K562 (cell line): Measurements from ENCODE around the gene FOXN3. TPM values are rescaled to one million over a fixed set of nuclear protein-coding genes. Genes with fewer than 3 reads are reported as not detected.

Source experiments
- ATAC-seq: fragments of 200-7000 bp; cut with Tn5 transposase; 3 replicates; pipeline ENCODE4 v1.9.1; 2020; ENCODE audit warnings: moderate library complexity
- BruUV-seq: library from RNA; stranded (reverse); fragments of 400-500 nt; replicated peaks from 2 replicates; lab custom pipeline; 2021; lab: Mats Ljungman, UMichigan
- CTCF ChIA-PET: fragments of 300-600 bp; formaldehyde crosslinking; extraction: SDS; loops from one replicate; lab custom pipeline; 2021; ENCODE audit warnings: low intra/inter-chr PET ratio; lab: Yijun Ruan, JAX
- POLR2A ChIA-PET: fragments of 300-600, 350-650 bp; sonication (Branson Sonifier 250); formaldehyde crosslinking; extraction: SDS; loops from one replicate; lab custom pipeline; 2021; ENCODE audit warnings: antibody characterized with exemption, inconsistent platforms; lab: Yijun Ruan, JAX
- DNase-seq, 4 experiments: peaks; one replicate each; pipeline versions ENCODE4 v3.0.0 to v3.0.0-alpha.2; 2011 to 2018; ENCODE audit warnings: low spot score in 3 of 4, mixed read lengths in 3 of 4; ENCODE audit errors: extremely low read depth in 1 of 4
- FAIRE-seq: peaks from 2 replicates; lab custom pipeline; 2011; peaks lifted over from hg19 to GRCh38; lab: Jason Lieb, UNC
- H2AFZ ChIP-seq: 2 replicates; pipeline ENCODE4 v1.6.0; 2011; ENCODE audit warnings: low read depth, low read length, control low read depth, inconsistent platforms
- H3K27ac ChIP-seq: fragments of 200-600 bp; 3 replicates; pipeline ENCODE4 v1.8.0; 2011; ENCODE audit warnings: low read depth, mild to moderate bottlenecking, control low read depth, inconsistent platforms, low read length, moderate library complexity, mixed read lengths; ENCODE audit errors: extremely low read depth
- H3K27me3 ChIP-seq, 2 experiments: fragments of 300-600 bp in 1 of 2; 2 replicates in 1 of 2; 3 replicates in 1 of 2; pipeline versions ENCODE4 v1.6.0 to v1.8.0; 2011; ENCODE audit warnings: inconsistent platforms in 2 of 2, low read length in 2 of 2, mild to moderate bottlenecking in 1 of 2, mixed read lengths in 1 of 2, moderate library complexity in 1 of 2; ENCODE audit not compliant: control insufficient read depth in 2 of 2, insufficient read depth in 2 of 2
- H3K36me3 ChIP-seq: fragments of 300-600 bp; 3 replicates; pipeline ENCODE4 v1.8.0; 2011; ENCODE audit warnings: mild to moderate bottlenecking, low read length, inconsistent platforms; ENCODE audit not compliant: control insufficient read depth, insufficient read depth
- H3K4me1 ChIP-seq, 2 experiments: fragments of 200-600 bp in 1 of 2; replicated peaks in 1 of 2; 2 replicates in 1 of 2; 3 replicates in 1 of 2; pipeline versions ENCODE4 v1.5.1 to v1.8.0; 2011; ENCODE audit warnings: inconsistent platforms in 2 of 2, low read length in 2 of 2, mild to moderate bottlenecking in 1 of 2, mixed read lengths in 1 of 2, moderate library complexity in 1 of 2; ENCODE audit not compliant: control insufficient read depth in 2 of 2, insufficient read depth in 2 of 2
- H3K4me2 ChIP-seq: 2 replicates; pipeline ENCODE4 v1.6.1; 2011; ENCODE audit warnings: low read length, control low read depth, inconsistent platforms, mixed read lengths; ENCODE audit not compliant: insufficient read depth
- H3K4me3 ChIP-seq: fragments of 200-600 bp; sonication (generic), shearing (Covaris generic); 2 replicates; pipeline ENCODE4 v1.5.1; 2016; ENCODE audit warnings: control low read depth, inconsistent platforms
- H3K79me2 ChIP-seq: fragments of 200-600 bp; 3 replicates; pipeline ENCODE4 v1.8.0; 2011; ENCODE audit warnings: low read length, inconsistent platforms; ENCODE audit not compliant: control insufficient read depth, insufficient read depth
- H3K9ac ChIP-seq, 2 experiments: 2 replicates each; pipeline versions ENCODE4 v1.6.0 to v1.6.1; 2011; ENCODE audit warnings: low read depth in 2 of 2, low read length in 2 of 2, control low read depth in 1 of 2, inconsistent platforms in 1 of 2, mild to moderate bottlenecking in 1 of 2, mixed read lengths in 1 of 2; ENCODE audit not compliant: insufficient read depth in 1 of 2
- H3K9me1 ChIP-seq: one replicate; pipeline ENCODE4 v1.6.0; 2011; ENCODE audit warnings: inconsistent platforms, mild to moderate bottlenecking, low read length, moderate library complexity; ENCODE audit not compliant: control insufficient read depth, insufficient read depth
- H3K9me3 ChIP-seq: replicated peaks from 2 replicates; pipeline ENCODE4 v1.5.1; 2011; ENCODE audit warnings: low read depth, low read length, inconsistent platforms; ENCODE audit not compliant: control insufficient read depth, insufficient read depth
- H4K20me1 ChIP-seq: replicated peaks from 2 replicates; pipeline ENCODE4 v1.6.1; 2011; ENCODE audit warnings: low read length, inconsistent platforms, mixed read lengths; ENCODE audit not compliant: control insufficient read depth, insufficient read depth
- BRCA1 ChIP-seq, 2 experiments: fragments of 450-650 bp in 1 of 2; sonication (generic) in 1 of 2; formaldehyde crosslinking in 1 of 2; IDR thresholded peaks; 2 replicates each; pipeline versions ENCODE4 v1.5.0 to v1.6.1; 2017 to 2020; ENCODE audit warnings: mild to moderate bottlenecking in 1 of 2, missing genetic modification reagents in 1 of 2
- CBX8 ChIP-seq: fragments of 200-600 bp; sonication (generic); IDR thresholded peaks from 2 replicates; pipeline ENCODE4 v1.6.1; 2012; ENCODE audit warnings: borderline replicate concordance, mixed run types, low read depth, mild to moderate bottlenecking, moderate library complexity, mixed read lengths, low read length, control low read depth, inconsistent platforms; ENCODE audit not compliant: poor library complexity, severe bottlenecking; ENCODE audit errors: extremely low read depth
- CEBPB ChIP-seq: fragments of 450-650 bp; IDR thresholded peaks from 2 replicates; pipeline ENCODE4 v1.6.1; 2016; ENCODE audit warnings: missing genetic modification characterization, missing compliant biosample characterization
- HDAC1 ChIP-seq, 2 experiments: fragments of 450-650 bp; IDR thresholded peaks; 2 replicates each; pipeline ENCODE4 v1.6.1; 2016 to 2017; ENCODE audit warnings: inconsistent platforms in 1 of 2, mild to moderate bottlenecking in 1 of 2, moderate library complexity in 1 of 2
- HNRNPUL1 ChIP-seq: fragments of 200-400 bp; formaldehyde crosslinking; IDR thresholded peaks from 2 replicates; pipeline ENCODE4 v1.6.1; 2017; ENCODE audit warnings: low read length
- RBBP5 ChIP-seq: fragments of 200-600 bp; sonication (generic); IDR thresholded peaks from 2 replicates; pipeline ENCODE4 v1.6.1; 2012; ENCODE audit warnings: borderline replicate concordance, mild to moderate bottlenecking, low read length, control low read depth, inconsistent platforms; ENCODE audit not compliant: insufficient read depth, poor library complexity, severe bottlenecking
- TCFL5 ChIP-seq: fragments of 250-450 bp; sonication (Bioruptor Pico); conservative IDR thresholded peaks from 2 replicates; pipeline ENCODE4 v1.6.1; 2021; ENCODE audit warnings: mild to moderate bottlenecking, moderate library complexity, matching md5 sums
- TEAD1 ChIP-seq, 2 experiments: fragments of 450-650 bp in 1 of 2; sonication (generic) in 1 of 2; formaldehyde crosslinking; IDR thresholded peaks; 2 replicates each; pipeline versions ENCODE4 v1.4.0 to v1.8.0; 2020 to 2022; ENCODE audit warnings: mild to moderate bottlenecking in 2 of 2, missing genetic modification reagents in 1 of 2
- XRCC3 ChIP-seq: fragments of 450-650 bp; IDR thresholded peaks from 2 replicates; pipeline ENCODE4 v1.6.1; 2017; ENCODE audit warnings: mild to moderate bottlenecking, moderate library complexity
- YBX1 ChIP-seq: fragments of 450-650 bp; IDR thresholded peaks from 2 replicates; pipeline ENCODE4 v1.7.1; 2016; ENCODE audit warnings: mild to moderate bottlenecking
- ZNF134 ChIP-seq: fragments of 250-450 bp; sonication (Bioruptor Pico); conservative IDR thresholded peaks from 2 replicates; pipeline ENCODE4 v1.4.0; 2020
- ZNF197 ChIP-seq: fragments of 200-800 bp; sonication (Bioruptor generic); IDR thresholded peaks from 2 replicates; pipeline ENCODE4 v1.6.1; 2016; ENCODE audit warnings: low read depth, missing genetic modification characterization, missing compliant biosample characterization
- ZSCAN32 ChIP-seq: fragments of 450-650 bp; formaldehyde crosslinking; IDR thresholded peaks from 2 replicates; pipeline ENCODE4 v1.4.0; 2020; ENCODE audit warnings: mild to moderate bottlenecking, moderate library complexity
- WGBS: fragments of 100-300 bp; shearing (Covaris generic); methylation state at CpG from one replicate; pipeline ENCODE4 v1.1.6; 2016; ENCODE audit warnings: low coverage, mixed read lengths; ENCODE audit not compliant: insufficient coverage; ENCODE audit errors: missing lambda C conversion rate; 5-methylcytosine and 5-hydroxymethylcytosine counted together
- in situ Hi-C: fragments of 300-500 bp; cut with MboI; formaldehyde crosslinking; loops from 4 replicates; pipeline ENCODE4 v1.15.0; 2018; ENCODE audit warnings: inconsistent platforms, mixed read lengths
- intact Hi-C: fragments of 100-400 bp; cut with micrococcal nuclease; formaldehyde crosslinking; loops from 2 replicates; pipeline ENCODE4 v1.14.2; 2022
- polyA plus RNA-seq, 8 experiments: library from polyadenylated mRNA; depleted of rRNA in 4 of 8; stranded (reverse) in 5 of 8; unstranded in 3 of 8; fragments of >200 nt; fragmentation: Nextera tagmentation in 2 of 8; fragmentation: Illumina TruSeq in 1 of 8; extraction: Ambion mirVana in 2 of 8; extraction: Trizol in 1 of 8; gene quantifications; 2 replicates each; pipeline versions ENCODE4 v1.2.1 to v1.2.3, GENCODE V29; 2011 to 2014; ENCODE audit warnings: inconsistent platforms in 1 of 8, missing spikeins in 1 of 8
- total RNA-seq, 7 experiments: library from RNA; depleted of rRNA in 6 of 7; stranded (reverse); fragments of >200 nt in 6 of 7; fragmentation: Illumina TruSeq in 2 of 7; extraction: Trizol in 2 of 7; gene quantifications; 2 replicates each; pipeline versions ENCODE4 v1.2.1 to v1.2.3, GENCODE V29; 2011 to 2021; ENCODE audit warnings: low replicate concordance in 1 of 7
- TF ChIP-seq, protein P1 (sequence below): fragments of 450-650 bp; conservative IDR thresholded peaks from 2 replicates; pipeline ENCODE4 v1.6.1; 2016; ENCODE audit warnings: missing genetic modification characterization, low read depth, mild to moderate bottlenecking, control low read depth, missing compliant biosample characterization
- TF ChIP-seq, protein P2 (sequence below): sonication (generic); formaldehyde crosslinking; IDR thresholded peaks from 2 replicates; pipeline ENCODE4 v1.9.0; 2022; ENCODE audit warnings: mild to moderate bottlenecking, missing genetic modification reagents
- TF ChIP-seq, protein P3 (sequence below): sonication (generic); formaldehyde crosslinking; IDR thresholded peaks from 2 replicates; pipeline ENCODE4 v1.8.0; 2023; ENCODE audit warnings: mild to moderate bottlenecking, missing genetic modification reagents

Gene FOXN3
- total and polyA plus RNA-seq, 9 of the 15 experiments (the other 6 are each of a cell fraction or from before 2014, with no cell fraction given): 0.07 to 1.3 (median 0.40) TPM

DNA sequence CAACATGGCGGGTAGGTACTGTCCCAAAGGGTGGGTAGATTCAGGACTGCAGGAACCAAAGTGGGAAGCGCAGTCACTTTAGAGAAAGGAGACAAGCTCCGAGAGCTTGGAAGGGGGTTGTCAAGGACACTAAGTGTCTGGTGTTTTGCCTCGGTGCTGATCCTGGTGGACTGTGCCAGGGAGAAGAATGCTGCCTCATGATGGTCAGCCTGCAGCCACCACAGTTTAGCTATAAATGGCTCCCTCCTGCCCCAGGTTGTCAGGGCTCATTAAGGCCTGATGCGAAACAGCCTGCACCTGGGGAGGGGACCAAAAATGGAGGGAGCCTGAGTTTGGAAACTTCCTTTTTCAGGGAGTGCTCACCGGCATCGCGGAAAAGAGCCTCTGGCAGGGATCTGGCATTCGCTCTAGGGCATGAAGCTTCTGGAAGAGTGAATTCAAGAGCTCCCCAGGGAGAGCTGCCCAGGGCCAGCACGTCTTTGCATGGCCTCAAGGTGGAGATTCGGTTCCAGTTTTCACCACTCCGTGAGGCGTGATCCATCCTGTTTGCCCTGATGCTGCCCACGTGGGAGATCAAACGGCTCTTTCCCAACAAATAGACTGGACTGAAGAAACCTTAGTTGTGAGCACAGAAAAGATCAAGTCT lies 164.0 kb downstream of the FOXN3 start:
- no TSS peak for BruUV-seq
- no peak for ATAC-seq
- TF ChIP-seq TEAD1 (CRISPR knock-in tag; IDR thresholded peaks at IDR 0.05) (no peak), CBX8 (no peak), HDAC1 (IDR thresholded peaks at IDR 0.05) (no peak), RBBP5 (no peak), ZSCAN32 (no peak), YBX1 (no peak), XRCC3 (no peak), HNRNPUL1 (no peak), BRCA1 (IDR thresholded peaks at IDR 0.05) (no peak), BRCA1 (CRISPR knock-in tag; IDR thresholded peaks at IDR 0.05) (no peak), CEBPB (tag) (no peak), TCFL5 (CRISPR knock-in tag) (no peak), ZNF197 (CRISPR knock-in tag) (no peak), ZNF134 (CRISPR knock-in tag) (no peak)
- TF ChIP-seq, protein P1, sequence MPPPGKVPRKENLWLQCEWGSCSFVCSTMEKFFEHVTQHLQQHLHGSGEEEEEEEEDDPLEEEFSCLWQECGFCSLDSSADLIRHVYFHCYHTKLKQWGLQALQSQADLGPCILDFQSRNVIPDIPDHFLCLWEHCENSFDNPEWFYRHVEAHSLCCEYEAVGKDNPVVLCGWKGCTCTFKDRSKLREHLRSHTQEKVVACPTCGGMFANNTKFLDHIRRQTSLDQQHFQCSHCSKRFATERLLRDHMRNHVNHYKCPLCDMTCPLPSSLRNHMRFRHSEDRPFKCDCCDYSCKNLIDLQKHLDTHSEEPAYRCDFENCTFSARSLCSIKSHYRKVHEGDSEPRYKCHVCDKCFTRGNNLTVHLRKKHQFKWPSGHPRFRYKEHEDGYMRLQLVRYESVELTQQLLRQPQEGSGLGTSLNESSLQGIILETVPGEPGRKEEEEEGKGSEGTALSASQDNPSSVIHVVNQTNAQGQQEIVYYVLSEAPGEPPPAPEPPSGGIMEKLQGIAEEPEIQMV: no peak
- TF ChIP-seq, protein P2, sequence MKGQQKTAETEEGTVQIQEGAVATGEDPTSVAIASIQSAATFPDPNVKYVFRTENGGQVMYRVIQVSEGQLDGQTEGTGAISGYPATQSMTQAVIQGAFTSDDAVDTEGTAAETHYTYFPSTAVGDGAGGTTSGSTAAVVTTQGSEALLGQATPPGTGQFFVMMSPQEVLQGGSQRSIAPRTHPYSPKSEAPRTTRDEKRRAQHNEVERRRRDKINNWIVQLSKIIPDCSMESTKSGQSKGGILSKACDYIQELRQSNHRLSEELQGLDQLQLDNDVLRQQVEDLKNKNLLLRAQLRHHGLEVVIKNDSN: no peak
- TF ChIP-seq, protein P3, sequence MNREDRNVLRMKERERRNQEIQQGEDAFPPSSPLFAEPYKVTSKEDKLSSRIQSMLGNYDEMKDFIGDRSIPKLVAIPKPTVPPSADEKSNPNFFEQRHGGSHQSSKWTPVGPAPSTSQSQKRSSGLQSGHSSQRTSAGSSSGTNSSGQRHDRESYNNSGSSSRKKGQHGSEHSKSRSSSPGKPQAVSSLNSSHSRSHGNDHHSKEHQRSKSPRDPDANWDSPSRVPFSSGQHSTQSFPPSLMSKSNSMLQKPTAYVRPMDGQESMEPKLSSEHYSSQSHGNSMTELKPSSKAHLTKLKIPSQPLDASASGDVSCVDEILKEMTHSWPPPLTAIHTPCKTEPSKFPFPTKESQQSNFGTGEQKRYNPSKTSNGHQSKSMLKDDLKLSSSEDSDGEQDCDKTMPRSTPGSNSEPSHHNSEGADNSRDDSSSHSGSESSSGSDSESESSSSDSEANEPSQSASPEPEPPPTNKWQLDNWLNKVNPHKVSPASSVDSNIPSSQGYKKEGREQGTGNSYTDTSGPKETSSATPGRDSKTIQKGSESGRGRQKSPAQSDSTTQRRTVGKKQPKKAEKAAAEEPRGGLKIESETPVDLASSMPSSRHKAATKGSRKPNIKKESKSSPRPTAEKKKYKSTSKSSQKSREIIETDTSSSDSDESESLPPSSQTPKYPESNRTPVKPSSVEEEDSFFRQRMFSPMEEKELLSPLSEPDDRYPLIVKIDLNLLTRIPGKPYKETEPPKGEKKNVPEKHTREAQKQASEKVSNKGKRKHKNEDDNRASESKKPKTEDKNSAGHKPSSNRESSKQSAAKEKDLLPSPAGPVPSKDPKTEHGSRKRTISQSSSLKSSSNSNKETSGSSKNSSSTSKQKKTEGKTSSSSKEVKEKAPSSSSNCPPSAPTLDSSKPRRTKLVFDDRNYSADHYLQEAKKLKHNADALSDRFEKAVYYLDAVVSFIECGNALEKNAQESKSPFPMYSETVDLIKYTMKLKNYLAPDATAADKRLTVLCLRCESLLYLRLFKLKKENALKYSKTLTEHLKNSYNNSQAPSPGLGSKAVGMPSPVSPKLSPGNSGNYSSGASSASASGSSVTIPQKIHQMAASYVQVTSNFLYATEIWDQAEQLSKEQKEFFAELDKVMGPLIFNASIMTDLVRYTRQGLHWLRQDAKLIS (CRISPR knock-in tag): no peak

More for the DNA sequence above, 164.0 kb downstream of the FOXN3 start:
- H3K9ac ChIP-seq: no peak overlapping the region
- no peak overlapping the region for H3K4me2 ChIP-seq
- DNase-seq (no peak), FAIRE-seq (no peak)
- H3K4me3 ChIP-seq: no peak overlapping the region
- in situ Hi-C loops: no loop called here
- no peaks in the 10 kb centered on the region for H4K20me1 ChIP-seq
- H2AFZ ChIP-seq: no peak overlapping the region
- H3K9me1 ChIP-seq: no peaks in the 10 kb centered on the region
- WGBS: 0% methylated on average over 11 of the region's 15 CpGs
- no peaks in the 10 kb centered on the region for H3K36me3 ChIP-seq
- no peak overlapping the region for H3K27ac ChIP-seq
- intact Hi-C loops: no loop called here
- CTCF ChIA-PET: no interaction called here
- H3K27me3 ChIP-seq: peaks cover 0 to 7% of the 10 kb centered on the region in 2 experiments; a peak in 2 of 5 replicates
- no peaks in the 10 kb centered on the region for H3K4me1 ChIP-seq
- POLR2A ChIA-PET: interaction anchor here (0.6 kb wide), 1 partner anchor 10 kb away, joined by 5 read pairs; no protein-coding TSS in a partner anchor
- no peaks in the 10 kb centered on the region for H3K9me3 ChIP-seq
- H3K79me2 ChIP-seq: no peaks in the 10 kb centered on the region
